ENCODE data around the gene SLC39A7. TPM values are rescaled to one million over a fixed set of nuclear protein-coding genes. Genes with fewer than 3 reads are reported as not detected.

SLC39A7 gene
- total and polyA plus RNA-seq, 2 of the 13 experiments (the other 11 are each of a cell fraction or from before 2014, with no cell fraction given) = 142 to 229 TPM

- in situ Hi-C loops (cut with HindIII; ENCODE audit: extremely low pct_ligation_motif_present, low pct_unique_long_range_greater_than_20kb) = no loop called here
- ChIA-PET POLR2A (interaction anchor here (0.8 to 1.7 kb wide), 5 partner anchors 26 to 1861 kb away, joined by 3 to 6 read pairs (median 4); no protein-coding TSS in a partner anchor), CTCF (ENCODE audit: low intra/inter-chr PET ratio, low total read pairs) (interaction anchor here (1.1 to 2.8 kb wide), 5 partner anchors 12 to 158 kb away, joined by 9 to 14 read pairs (median 11); no protein-coding TSS in a partner anchor)
- Histone ChIP-seq H3K9me3 (ENCODE audit: low read length) (no peaks in the 10 kb centered on the region), H3K4me3 (replicated peaks in 1 of 3; ENCODE audit: insufficient read depth in 1 of 3, low read depth in 2 of 3, low read length in 3 of 3) (peak overlapping the region in 1 of 3 experiments; percentile 5; a peak in 1 of 6 replicates), H2AFZ (ENCODE audit: low read length) (no peak overlapping the region), H3K4me1 (ENCODE audit: insufficient read depth, low read length) (peaks cover 22% of the 10 kb centered on the region), H3K27ac (ENCODE audit: extremely low read length, insufficient read depth, low read length) (no peak overlapping the region), H3K4me2 (ENCODE audit: low read depth, low read length) (peak overlapping the region; percentile 39), H4K20me1 (ENCODE audit: insufficient read depth, low read length) (no peaks in the 10 kb centered on the region), H3K27me3 (ENCODE audit: control insufficient read depth in 1 of 2, insufficient read depth in 2 of 2, low read length in 2 of 2) (peaks cover 2 to 48% of the 10 kb centered on the region in 2 experiments; a peak in 4 of 5 replicates), H3K36me3 (replicated peaks in 1 of 2; ENCODE audit: control insufficient read depth in 1 of 2, insufficient read depth in 2 of 2, low read length in 2 of 2) (no peaks in the 10 kb centered on the region), H3K9ac (ENCODE audit: insufficient read depth, low read depth, low read length) (no peak overlapping the region), H3K79me2 (ENCODE audit: insufficient read depth, low read length) (no peaks in the 10 kb centered on the region)
- intact Hi-C loops (cut with micrococcal nuclease; ENCODE audit: unreplicated experiment) = loop anchor here (1.0 to 2.0 kb wide), 3 partner anchors 55 to 159 kb away; no protein-coding TSS in a partner anchor
- 2% methylated on average over 15 of the region's 16 CpGs for WGBS (ENCODE audit: low lambda C conversion rate)
- ATAC-seq = peak; percentile 65
- FAIRE-seq = peak; percentile 82
- BruUV-seq (replicated peaks) = no TSS peak
- DNase-seq (ENCODE audit: low spot score) = peak; percentile 53
- TF ChIP-seq REXO4 (CRISPR knock-in tag; IDR thresholded peaks at IDR 0.05; ENCODE audit: borderline replicate concordance) (no peak), REL (CRISPR knock-in tag; conservative IDR thresholded peaks at IDR 0.05) (no peak), ZC3H4 (CRISPR knock-in tag; IDR thresholded peaks at IDR 0.05; ENCODE audit: borderline replicate concordance) (no peak), DR1 (CRISPR knock-in tag; IDR thresholded peaks at IDR 0.05) (no peak), DNMT1 (CRISPR knock-in tag; IDR thresholded peaks at IDR 0.05) (no peak), AHR (CRISPR knock-in tag; IDR thresholded peaks at IDR 0.05) (no peak), PPARG (CRISPR knock-in tag; conservative IDR thresholded peaks at IDR 0.05) (no peak), GABPA (IDR thresholded peaks at IDR 0.05; ENCODE audit: low read depth, low read length) (no peak), GABPA (CRISPR knock-in tag; IDR thresholded peaks at IDR 0.05; ENCODE audit: low read depth) (no peak), HNRNPH1 (optimal IDR thresholded peaks at IDR 0.05; ENCODE audit: low read depth, low read length) (no peak), CBX5 (CRISPR knock-in tag; IDR thresholded peaks at IDR 0.05; ENCODE audit: borderline replicate concordance) (no peak), RFXAP (CRISPR knock-in tag; IDR thresholded peaks at IDR 0.05; ENCODE audit: borderline replicate concordance) (no peak), UBTF (CRISPR knock-in tag; IDR thresholded peaks at IDR 0.05) (no peak), ZNF484 (CRISPR knock-in tag; IDR thresholded peaks at IDR 0.05; ENCODE audit: borderline replicate concordance, low read depth) (no peak), MAZ (IDR thresholded peaks at IDR 0.05; ENCODE audit: borderline replicate concordance, low read depth, low read length) (no peak), MAZ (CRISPR knock-in tag; IDR thresholded peaks at IDR 0.05; ENCODE audit: low read depth) (no peak), ZNF567 (CRISPR knock-in tag; IDR thresholded peaks at IDR 0.05; ENCODE audit: borderline replicate concordance) (no peak), ZNF850 (CRISPR knock-in tag; conservative IDR thresholded peaks at IDR 0.05) (no peak), EZH2 (conservative IDR thresholded peaks at IDR 0.05; ENCODE audit: low read depth, low read length) (no peak), ZNF746 (CRISPR knock-in tag; IDR thresholded peaks at IDR 0.05) (no peak), SMARCC2 (IDR thresholded peaks at IDR 0.05) (no peak), SMAD1 (CRISPR knock-in tag; IDR thresholded peaks at IDR 0.05; ENCODE audit: borderline replicate concordance, low read depth) (no peak), NRL (CRISPR knock-in tag; IDR thresholded peaks at IDR 0.05; ENCODE audit: borderline replicate concordance) (0 out of 2 replicates have a peak, but pooled peaks have one; percentile 53), REPIN1 (CRISPR knock-in tag; IDR thresholded peaks at IDR 0.05; ENCODE audit: borderline replicate concordance, low read depth) (0 out of 2 replicates have a peak, but pooled peaks have one; percentile 33)
Measured at GRCh38 chr6:33172688-33173534, 27.8 kb upstream of the SLC39A7 start.
